Uterus (tissue), 2 donors: ENCODE data around the gene GALNT9.

ENCODE experiments used
- POLR2A ChIP-seq, 2 donors: fragments of 450-650 bp; IDR thresholded peaks; one replicate each; pipeline ENCODE4 v1.6.1; 2016; ENCODE audit warnings: antibody characterized with exemption in 2 of 2, mild to moderate bottlenecking in 1 of 2, moderate library complexity in 1 of 2
- TF ChIP-seq, protein P1 (sequence below), 4 experiments: fragments of 200-600 bp in 2 of 4; fragments of 450-650 bp in 2 of 4; sonication (generic) in 2 of 4; IDR thresholded peaks; one replicate each; pipeline ENCODE4 v1.5.1; 2016 to 2019; ENCODE audit warnings: antibody characterized with exemption in 4 of 4, mild to moderate bottlenecking in 2 of 4, moderate library complexity in 1 of 4

DNA sequence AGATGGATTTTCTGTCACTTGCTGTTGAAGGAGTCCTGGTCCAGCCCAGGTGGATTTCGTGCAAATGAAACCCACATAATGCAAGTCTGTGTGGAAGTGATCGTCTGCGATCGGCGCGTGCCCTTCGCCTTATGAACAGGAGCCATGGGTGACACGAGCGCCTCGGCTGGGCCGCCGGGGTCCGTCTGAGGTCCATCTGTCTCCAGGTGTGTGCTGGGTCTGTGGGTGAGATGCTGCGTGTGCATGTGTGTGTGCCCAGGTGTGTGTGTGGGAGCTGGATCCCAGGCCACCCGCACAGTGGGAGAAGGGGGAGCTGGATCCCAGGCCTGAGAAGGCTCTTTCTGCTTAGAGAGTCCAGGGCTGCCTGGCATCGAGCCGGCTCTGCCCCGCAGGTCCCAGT, 53.8 kb downstream of the GALNT9 start:
- TF ChIP-seq, protein P1, sequence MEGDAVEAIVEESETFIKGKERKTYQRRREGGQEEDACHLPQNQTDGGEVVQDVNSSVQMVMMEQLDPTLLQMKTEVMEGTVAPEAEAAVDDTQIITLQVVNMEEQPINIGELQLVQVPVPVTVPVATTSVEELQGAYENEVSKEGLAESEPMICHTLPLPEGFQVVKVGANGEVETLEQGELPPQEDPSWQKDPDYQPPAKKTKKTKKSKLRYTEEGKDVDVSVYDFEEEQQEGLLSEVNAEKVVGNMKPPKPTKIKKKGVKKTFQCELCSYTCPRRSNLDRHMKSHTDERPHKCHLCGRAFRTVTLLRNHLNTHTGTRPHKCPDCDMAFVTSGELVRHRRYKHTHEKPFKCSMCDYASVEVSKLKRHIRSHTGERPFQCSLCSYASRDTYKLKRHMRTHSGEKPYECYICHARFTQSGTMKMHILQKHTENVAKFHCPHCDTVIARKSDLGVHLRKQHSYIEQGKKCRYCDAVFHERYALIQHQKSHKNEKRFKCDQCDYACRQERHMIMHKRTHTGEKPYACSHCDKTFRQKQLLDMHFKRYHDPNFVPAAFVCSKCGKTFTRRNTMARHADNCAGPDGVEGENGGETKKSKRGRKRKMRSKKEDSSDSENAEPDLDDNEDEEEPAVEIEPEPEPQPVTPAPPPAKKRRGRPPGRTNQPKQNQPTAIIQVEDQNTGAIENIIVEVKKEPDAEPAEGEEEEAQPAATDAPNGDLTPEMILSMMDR (IDR thresholded peaks at IDR 0.05): no peak
- no peak for TF ChIP-seq POLR2A (IDR thresholded peaks at IDR 0.05)
